Measurements from ENCODE around the gene TBPL1. TPM values are rescaled to one million over a fixed set of nuclear protein-coding genes. Genes with fewer than 3 reads are reported as not detected.

The TBPL1 gene
- total RNA-seq, 1 donor: 14.1 TPM

DNA sequence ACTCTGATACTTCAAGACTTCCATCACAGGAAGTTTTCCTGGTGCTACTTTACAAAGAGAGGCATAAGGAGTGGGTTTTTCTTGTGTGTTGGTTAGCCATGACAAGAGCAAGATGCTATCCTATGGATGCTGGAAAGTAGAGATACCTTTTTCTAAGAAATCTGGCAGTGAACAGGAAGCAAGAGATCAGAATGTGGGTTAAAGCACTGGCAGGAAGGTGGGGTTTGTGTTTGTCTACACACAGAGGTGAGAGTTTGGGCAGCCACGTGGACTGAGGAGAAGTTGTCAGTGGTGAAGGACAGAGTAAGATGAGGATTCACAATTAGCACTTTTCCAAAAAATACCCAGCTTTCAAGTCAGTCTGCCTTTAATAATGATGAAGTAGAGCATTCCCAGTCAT, 81.5 kb downstream of the TBPL1 start:
- H3K27me3 ChIP-seq (ENCODE audit: insufficient read depth, low read length): no peaks in the 10 kb centered on the region
- no peak overlapping the region for H3K4me3 ChIP-seq (ENCODE audit: insufficient read depth, low read length)
- no peak overlapping the region for H3K27ac ChIP-seq (ENCODE audit: low read depth, low read length)
- no peaks in the 10 kb centered on the region for H3K9me3 ChIP-seq (ENCODE audit: low read depth, low read length)
- no peaks in the 10 kb centered on the region for H3K79me2 ChIP-seq (ENCODE audit: insufficient read depth, low read length)
- peaks cover 25% of the 10 kb centered on the region for H3K4me1 ChIP-seq (ENCODE audit: insufficient read depth, low read length)
- no peak overlapping the region for H3K4me2 ChIP-seq (ENCODE audit: insufficient read depth, low read length)
- no peaks in the 10 kb centered on the region for H3K36me3 ChIP-seq (ENCODE audit: insufficient read depth, low read length)
- DNase-seq (ENCODE audit: insufficient read length, low spot score, missing footprints): no peak
- H4K20me1 ChIP-seq (ENCODE audit: insufficient read depth, low read length): no peaks in the 10 kb centered on the region
- TF ChIP-seq, protein P1, sequence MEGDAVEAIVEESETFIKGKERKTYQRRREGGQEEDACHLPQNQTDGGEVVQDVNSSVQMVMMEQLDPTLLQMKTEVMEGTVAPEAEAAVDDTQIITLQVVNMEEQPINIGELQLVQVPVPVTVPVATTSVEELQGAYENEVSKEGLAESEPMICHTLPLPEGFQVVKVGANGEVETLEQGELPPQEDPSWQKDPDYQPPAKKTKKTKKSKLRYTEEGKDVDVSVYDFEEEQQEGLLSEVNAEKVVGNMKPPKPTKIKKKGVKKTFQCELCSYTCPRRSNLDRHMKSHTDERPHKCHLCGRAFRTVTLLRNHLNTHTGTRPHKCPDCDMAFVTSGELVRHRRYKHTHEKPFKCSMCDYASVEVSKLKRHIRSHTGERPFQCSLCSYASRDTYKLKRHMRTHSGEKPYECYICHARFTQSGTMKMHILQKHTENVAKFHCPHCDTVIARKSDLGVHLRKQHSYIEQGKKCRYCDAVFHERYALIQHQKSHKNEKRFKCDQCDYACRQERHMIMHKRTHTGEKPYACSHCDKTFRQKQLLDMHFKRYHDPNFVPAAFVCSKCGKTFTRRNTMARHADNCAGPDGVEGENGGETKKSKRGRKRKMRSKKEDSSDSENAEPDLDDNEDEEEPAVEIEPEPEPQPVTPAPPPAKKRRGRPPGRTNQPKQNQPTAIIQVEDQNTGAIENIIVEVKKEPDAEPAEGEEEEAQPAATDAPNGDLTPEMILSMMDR (IDR thresholded peaks at IDR 0.05; ENCODE audit: extremely low read depth, low read depth, low read length): no peak
- H2AFZ ChIP-seq (ENCODE audit: low read length): no peak overlapping the region

DNA sequence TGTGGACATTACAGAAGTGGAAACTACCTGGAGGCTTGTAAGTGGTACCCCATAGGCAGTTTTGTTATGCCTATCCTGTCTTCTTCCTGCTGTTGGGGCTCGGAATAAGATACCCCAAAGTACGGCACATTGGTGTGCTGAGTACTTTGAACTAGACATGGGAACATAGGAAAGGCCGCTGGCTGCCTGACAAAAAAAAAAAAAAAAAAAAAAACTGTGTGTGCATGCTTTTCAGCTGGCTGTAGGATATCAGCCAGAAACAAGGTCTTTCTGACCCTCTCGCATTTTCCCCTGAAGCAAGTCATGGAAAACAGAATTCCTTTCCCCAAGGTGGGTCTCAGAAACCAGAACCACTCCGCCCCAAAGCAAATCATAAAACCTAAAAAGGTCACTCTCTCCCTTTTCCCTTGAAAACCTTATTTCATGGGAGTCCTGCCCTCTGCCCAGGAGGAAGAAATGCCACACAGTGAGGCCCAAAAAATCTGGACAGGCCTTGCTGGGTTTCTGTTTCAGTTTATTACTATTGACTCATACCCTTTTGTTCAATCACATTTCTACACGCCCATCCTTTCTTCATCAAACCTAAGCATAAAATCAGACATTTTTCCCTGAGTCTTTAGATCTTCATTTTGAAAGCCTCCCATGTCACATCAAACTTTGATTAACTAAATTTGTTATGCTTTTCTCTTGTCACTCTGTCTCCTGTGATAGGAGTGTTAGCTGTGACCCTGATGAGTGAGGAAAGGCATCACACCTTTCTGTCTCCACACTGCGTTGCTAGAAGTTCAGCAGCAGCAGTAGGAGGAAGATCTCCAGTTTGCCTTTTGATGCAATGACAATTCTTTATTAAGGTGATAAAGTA, 82.2 kb downstream of the TBPL1 start:
- DNase-seq (ENCODE audit: insufficient read length, low spot score, missing footprints): no peak
- H3K4me1 ChIP-seq (ENCODE audit: insufficient read depth, low read length): peaks cover 22% of the 10 kb centered on the region
- no peaks in the 10 kb centered on the region for H4K20me1 ChIP-seq (ENCODE audit: insufficient read depth, low read length)
- H3K36me3 ChIP-seq (ENCODE audit: insufficient read depth, low read length): no peaks in the 10 kb centered on the region
- H2AFZ ChIP-seq (ENCODE audit: low read length): no peak overlapping the region
- TF ChIP-seq, protein P1 (IDR thresholded peaks at IDR 0.05; ENCODE audit: extremely low read depth, low read depth, low read length): no peak
- H3K27me3 ChIP-seq (ENCODE audit: insufficient read depth, low read length): no peaks in the 10 kb centered on the region
- H3K79me2 ChIP-seq (ENCODE audit: insufficient read depth, low read length): no peaks in the 10 kb centered on the region
- no peak overlapping the region for H3K4me3 ChIP-seq (ENCODE audit: insufficient read depth, low read length)
- no peak overlapping the region for H3K27ac ChIP-seq (ENCODE audit: low read depth, low read length)
- peak overlapping the region; percentile 52 for H3K4me2 ChIP-seq (ENCODE audit: insufficient read depth, low read length)
- H3K9me3 ChIP-seq (ENCODE audit: low read depth, low read length): no peaks in the 10 kb centered on the region

DNA sequence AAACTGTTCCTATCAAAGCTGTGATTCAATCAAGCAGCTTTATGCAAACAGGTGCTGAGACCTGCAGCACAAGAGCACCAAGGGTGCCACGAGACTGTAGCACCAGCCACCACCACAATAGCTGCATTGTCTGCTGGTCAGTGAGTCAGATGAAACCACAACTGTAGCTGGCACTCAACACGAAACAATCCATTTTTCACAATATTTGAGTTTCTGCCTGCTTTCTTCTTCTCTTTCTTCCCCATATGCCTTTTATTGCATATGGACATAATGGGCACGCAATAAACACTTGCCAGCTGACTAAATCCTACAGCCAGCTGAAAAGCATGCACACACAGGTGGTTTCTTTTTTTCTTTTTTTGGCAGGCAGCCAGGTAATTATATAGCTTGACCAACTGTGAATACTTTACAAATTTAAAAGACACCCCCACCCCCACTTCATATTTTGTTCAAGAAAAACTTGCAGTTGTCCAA, 82.8 kb downstream of the TBPL1 start:
- TF ChIP-seq, protein P1 (IDR thresholded peaks at IDR 0.05; ENCODE audit: extremely low read depth, low read depth, low read length): no peak
- no peak for DNase-seq (ENCODE audit: insufficient read length, low spot score, missing footprints)
- peak overlapping the region; percentile 52 for H3K4me2 ChIP-seq (ENCODE audit: insufficient read depth, low read length)
- H2AFZ ChIP-seq (ENCODE audit: low read length): no peak overlapping the region
- no peaks in the 10 kb centered on the region for H3K9me3 ChIP-seq (ENCODE audit: low read depth, low read length)
- H3K27me3 ChIP-seq (ENCODE audit: insufficient read depth, low read length): no peaks in the 10 kb centered on the region
- peaks cover 23% of the 10 kb centered on the region for H3K4me1 ChIP-seq (ENCODE audit: insufficient read depth, low read length)
- no peak overlapping the region for H3K4me3 ChIP-seq (ENCODE audit: insufficient read depth, low read length)
- no peaks in the 10 kb centered on the region for H3K79me2 ChIP-seq (ENCODE audit: insufficient read depth, low read length)
- H3K27ac ChIP-seq (ENCODE audit: low read depth, low read length): no peak overlapping the region
- H3K36me3 ChIP-seq (ENCODE audit: insufficient read depth, low read length): no peaks in the 10 kb centered on the region
- H4K20me1 ChIP-seq (ENCODE audit: insufficient read depth, low read length): no peaks in the 10 kb centered on the region

DNA sequence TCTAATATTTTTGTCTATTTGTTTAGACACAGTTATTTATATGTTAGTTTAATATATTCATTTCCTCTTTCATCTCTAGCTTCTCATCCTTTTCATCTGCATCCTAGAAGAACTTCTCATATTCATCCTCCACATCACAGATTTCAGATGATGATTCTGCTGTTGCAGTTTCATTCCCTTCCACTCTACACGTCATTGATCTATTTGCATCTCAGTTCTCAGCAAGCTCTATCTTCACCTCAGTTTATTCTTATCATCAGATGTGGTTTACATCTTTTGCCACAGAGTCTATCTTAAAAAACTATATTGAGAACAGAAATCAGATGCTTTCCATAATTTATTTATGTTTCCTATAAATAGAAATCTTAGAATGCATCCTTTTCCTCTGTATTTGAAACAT, 86.1 kb downstream of the TBPL1 start:
- no peaks in the 10 kb centered on the region for H3K27me3 ChIP-seq (ENCODE audit: insufficient read depth, low read length)
- no peak for DNase-seq (ENCODE audit: insufficient read length, low spot score, missing footprints)
- no peaks in the 10 kb centered on the region for H3K9me3 ChIP-seq (ENCODE audit: low read depth, low read length)
- no peak overlapping the region for H3K27ac ChIP-seq (ENCODE audit: low read depth, low read length)
- H2AFZ ChIP-seq (ENCODE audit: low read length): no peak overlapping the region
- no peaks in the 10 kb centered on the region for H3K36me3 ChIP-seq (ENCODE audit: insufficient read depth, low read length)
- H3K4me2 ChIP-seq (ENCODE audit: insufficient read depth, low read length): no peak overlapping the region
- H3K4me3 ChIP-seq (ENCODE audit: insufficient read depth, low read length): no peak overlapping the region
- peaks cover 23% of the 10 kb centered on the region for H3K4me1 ChIP-seq (ENCODE audit: insufficient read depth, low read length)
- H3K79me2 ChIP-seq (ENCODE audit: insufficient read depth, low read length): no peaks in the 10 kb centered on the region
- no peaks in the 10 kb centered on the region for H4K20me1 ChIP-seq (ENCODE audit: insufficient read depth, low read length)
- TF ChIP-seq, protein P1 (IDR thresholded peaks at IDR 0.05; ENCODE audit: extremely low read depth, low read depth, low read length): no peak

Data from osteoblast (primary cell).